IPS-20b (cell line): Measurements from ENCODE around the gene PRR13.
A peak's percentile ranks its signal among the peaks of the same experiment; 100 is the strongest.
"Not testable (repeated sequence)": the region's sequence is repeated elsewhere in the genome, so short reads cannot be mapped to it uniquely, and the experiment has no call there.

ENCODE experiments used
- H3K27ac ChIP-seq: one replicate; pipeline ENCODE4 v1.5.1; 2013; ENCODE audit warnings: low read length
- H3K27me3 ChIP-seq: 2 replicates; pipeline ENCODE4 v1.6.1; 2013; ENCODE audit warnings: mild to moderate bottlenecking, low read length, inconsistent platforms; ENCODE audit not compliant: insufficient read depth
- H3K36me3 ChIP-seq: 2 replicates; pipeline ENCODE4 v1.6.1; 2013; ENCODE audit warnings: low read depth, mild to moderate bottlenecking, inconsistent platforms, low read length, moderate library complexity; ENCODE audit not compliant: insufficient read depth
- H3K4me1 ChIP-seq: 2 replicates; pipeline ENCODE4 v1.6.1; 2013; ENCODE audit warnings: mild to moderate bottlenecking, control low read depth, inconsistent platforms, low read length, moderate library complexity; ENCODE audit not compliant: insufficient read depth
- H3K4me3 ChIP-seq: 2 replicates; pipeline ENCODE4 v1.5.1; 2013; ENCODE audit warnings: mild to moderate bottlenecking, low read length, inconsistent platforms
- H3K9ac ChIP-seq: 2 replicates; pipeline ENCODE4 v1.6.1; 2013; ENCODE audit warnings: low read depth, mild to moderate bottlenecking, inconsistent platforms, low read length, moderate library complexity
- H3K9me3 ChIP-seq: 2 replicates; pipeline ENCODE4 v1.6.1; 2013; ENCODE audit warnings: mild to moderate bottlenecking, low read depth, low read length, inconsistent platforms; ENCODE audit not compliant: insufficient read depth

The PRR13 gene

GRCh38 chr12:53444593-53445325, 3.2 kb downstream of the PRR13 start:
- H3K36me3 ChIP-seq = peaks cover 30% of the 10 kb centered on the region
- H3K27me3 ChIP-seq, H3K4me3 ChIP-seq, H3K9me3 ChIP-seq, H3K4me1 ChIP-seq, H3K9ac ChIP-seq, H3K27ac ChIP-seq: not testable (repeated sequence)

- H3K4me1 ChIP-seq = no peaks in the 10 kb centered on the region; the same call in 1 of the 2 replicates
- H3K36me3 ChIP-seq = peaks cover 40% of the 10 kb centered on the region
- H3K9me3 ChIP-seq = no peaks in the 10 kb centered on the region
- no peaks in the 10 kb centered on the region for H3K27me3 ChIP-seq
- H3K9ac ChIP-seq = no peak overlapping the region
- no peak overlapping the region for H3K4me3 ChIP-seq
- H3K27ac ChIP-seq = no peak overlapping the region
Measured at GRCh38 chr12:53450936-53451335, 9.4 kb downstream of the PRR13 start.

GRCh38 chr12:53451661-53452158, 10.2 kb downstream of the PRR13 start, which contains the start of gene PCBP2:
Gene PCBP2 (plus strand): TSS chr12:53452102. CDS start chr12:53454801, 2,699 bp downstream.
- no peaks in the 10 kb centered on the region; the same call in 1 of the 2 replicates for H3K4me1 ChIP-seq
- peaks cover 44% of the 10 kb centered on the region for H3K36me3 ChIP-seq
- peak within 1 kb of the TSS; percentile 95 for H3K27ac ChIP-seq
- H3K9ac ChIP-seq = peak within 1 kb of the TSS; percentile 98
- no peaks in the 10 kb centered on the region for H3K9me3 ChIP-seq
- H3K4me3 ChIP-seq = peak within 1 kb of the TSS; percentile 99
- no peaks in the 10 kb centered on the region for H3K27me3 ChIP-seq

GRCh38 chr12:53452159-53453077, 10.9 kb downstream of the PRR13 start:
- Histone ChIP-seq H3K27me3 (no peaks in the 10 kb centered on the region), H3K4me1 (no peaks in the 10 kb centered on the region; the same call in 1 of the 2 replicates), H3K4me3 (peak overlapping the region; percentile 99), H3K9me3 (no peaks in the 10 kb centered on the region), H3K27ac (peak overlapping the region; percentile 95), H3K9ac (peak overlapping the region; percentile 98), H3K36me3 (peaks cover 51% of the 10 kb centered on the region)

- Histone ChIP-seq H3K27me3 (no peaks in the 10 kb centered on the region), H3K27ac (no peak overlapping the region), H3K36me3 (peaks cover 64% of the 10 kb centered on the region), H3K9ac (peak overlapping the region; percentile 98; the same call in 1 of the 2 replicates), H3K9me3 (no peaks in the 10 kb centered on the region), H3K4me1 (no peaks in the 10 kb centered on the region; the same call in 1 of the 2 replicates), H3K4me3 (peak overlapping the region; percentile 99)
Measured at GRCh38 chr12:53453953-53454640, 12.6 kb downstream of the PRR13 start.

GRCh38 chr12:53454707-53455106, 13.2 kb downstream of the PRR13 start:
- Histone ChIP-seq H3K4me3 (peak overlapping the region; percentile 99; the same call in 1 of the 2 replicates), H3K4me1 (no peaks in the 10 kb centered on the region; the same call in 1 of the 2 replicates), H3K9ac (no peak overlapping the region)

GRCh38 chr12:53456654-53457366, 15.3 kb downstream of the PRR13 start:
- no peaks in the 10 kb centered on the region for H3K27me3 ChIP-seq
- no peak overlapping the region for H3K27ac ChIP-seq
- no peaks in the 10 kb centered on the region for H3K9me3 ChIP-seq
- H3K4me1 ChIP-seq = peaks cover 3% of the 10 kb centered on the region; the same call in 1 of the 2 replicates
- peaks cover 91% of the 10 kb centered on the region for H3K36me3 ChIP-seq
- H3K9ac ChIP-seq = no peak overlapping the region
- no peak overlapping the region for H3K4me3 ChIP-seq

More at GRCh38 chr12:53454707-53455106, 13.2 kb downstream of the PRR13 start:
- Histone ChIP-seq H3K36me3 (peaks cover 70% of the 10 kb centered on the region), H3K9me3 (no peaks in the 10 kb centered on the region), H3K27ac (no peak overlapping the region), H3K27me3 (no peaks in the 10 kb centered on the region)

GRCh38 chr12:53459097-53459496, 17.6 kb downstream of the PRR13 start:
- Histone ChIP-seq H3K4me1 (peaks cover 8% of the 10 kb centered on the region; the same call in 1 of the 2 replicates), H3K27ac (no peak overlapping the region), H3K36me3 (peaks cover 100% of the 10 kb centered on the region)

GRCh38 chr12:53461059-53461458, 19.5 kb downstream of the PRR13 start:
- peaks cover 8% of the 10 kb centered on the region; the same call in 1 of the 2 replicates for H3K4me1 ChIP-seq
- no peak overlapping the region for H3K9ac ChIP-seq

More at GRCh38 chr12:53459097-53459496, 17.6 kb downstream of the PRR13 start:
- H3K27me3 ChIP-seq = no peaks in the 10 kb centered on the region
- no peak overlapping the region for H3K9ac ChIP-seq
- no peaks in the 10 kb centered on the region for H3K9me3 ChIP-seq
- H3K4me3 ChIP-seq = no peak overlapping the region

GRCh38 chr12:53461591-53461990, 20.1 kb downstream of the PRR13 start:
- no peak overlapping the region for H3K4me3 ChIP-seq
- H3K27me3 ChIP-seq = no peaks in the 10 kb centered on the region
- H3K9me3 ChIP-seq = no peaks in the 10 kb centered on the region
- H3K27ac ChIP-seq = no peak overlapping the region
- H3K4me1 ChIP-seq = peaks cover 8% of the 10 kb centered on the region; the same call in 1 of the 2 replicates
- H3K9ac ChIP-seq = no peak overlapping the region
- peaks cover 100% of the 10 kb centered on the region for H3K36me3 ChIP-seq

More at GRCh38 chr12:53461059-53461458, 19.5 kb downstream of the PRR13 start:
- Histone ChIP-seq H3K9me3 (no peaks in the 10 kb centered on the region), H3K27me3 (no peaks in the 10 kb centered on the region), H3K36me3 (peaks cover 100% of the 10 kb centered on the region), H3K27ac (no peak overlapping the region), H3K4me3 (no peak overlapping the region)
